B cell (primary cell): ENCODE results near the gene FHIT. TPM values are rescaled to one million over a fixed set of nuclear protein-coding genes. Genes with fewer than 3 reads are reported as not detected.

Source experiments
- ATAC-seq: fragments of 200-7000 bp; cut with Tn5 transposase; one replicate; pipeline ENCODE4 v1.10.0; 2021; ENCODE audit warnings: low read depth, mild to moderate bottlenecking, moderate number of reproducible peaks, moderate library complexity
- CTCF ChIA-PET: fragments of 350-600 bp; sonication (Branson Sonifier 250); formaldehyde crosslinking; loops from one replicate; lab custom pipeline; 2021; ENCODE audit warnings: antibody characterized with exemption, inconsistent platforms; lab: Charles Lee
- POLR2A ChIA-PET: fragments of 350-600 bp; sonication (Branson Sonifier 250); formaldehyde crosslinking; loops from one replicate; lab custom pipeline; 2021; ENCODE audit warnings: antibody characterized with exemption; lab: Charles Lee
- DNase-seq: peaks from one replicate; pipeline ENCODE4 v3.0.0; 2013
- H2AFZ ChIP-seq: 2 replicates; pipeline ENCODE4 v1.6.1; 2012; ENCODE audit warnings: mild to moderate bottlenecking, low read depth, low read length; ENCODE audit not compliant: insufficient read depth, poor library complexity, severe bottlenecking
- H3K27ac ChIP-seq, 2 donors: 1 replicate in 1 of 2; 2 replicates in 1 of 2; pipeline ENCODE4 v1.5.1; 2012 to 2013; ENCODE audit warnings: low read length in 2 of 2, mild to moderate bottlenecking in 2 of 2, moderate library complexity in 1 of 2
- H3K27me3 ChIP-seq, 4 experiments: fragments of 200-600 bp in 1 of 4; sonication (generic) in 1 of 4; replicated peaks in 1 of 4; 1 replicate in 2 of 4; 2 replicates in 2 of 4; pipeline versions ENCODE4 v1.6.1 to v1.7.0; 2013 to 2016; ENCODE audit warnings: low read length in 3 of 4, mild to moderate bottlenecking in 2 of 4, mixed read lengths in 1 of 4, moderate library complexity in 1 of 4; ENCODE audit not compliant: insufficient read depth in 4 of 4, control insufficient read depth in 3 of 4; ENCODE audit errors: control extremely low read depth in 1 of 4
- H3K36me3 ChIP-seq, 2 experiments: replicated peaks in 1 of 2; 1 replicate in 1 of 2; 2 replicates in 1 of 2; pipeline versions ENCODE4 v1.6.1 to v1.7.1; 2013; ENCODE audit warnings: low read length in 1 of 2; ENCODE audit not compliant: insufficient read depth in 2 of 2, control insufficient read depth in 1 of 2; ENCODE audit errors: control extremely low read depth in 1 of 2, extremely low read depth in 1 of 2
- H3K4me1 ChIP-seq, 2 donors: fragments of 200-600 bp in 1 of 2; sonication (generic) in 1 of 2; 1 replicate in 1 of 2; 2 replicates in 1 of 2; pipeline versions ENCODE4 v1.5.1 to v1.6.1; 2013 to 2017; ENCODE audit warnings: low read length in 2 of 2; ENCODE audit not compliant: control insufficient read depth in 2 of 2, insufficient read depth in 2 of 2
- H3K4me2 ChIP-seq: replicated peaks from 2 replicates; pipeline ENCODE3; 2012; ENCODE audit warnings: mild to moderate bottlenecking, low read depth, low read length; ENCODE audit not compliant: poor library complexity, severe bottlenecking
- H3K4me3 ChIP-seq, 5 experiments: fragments of 200-600 bp in 1 of 5; sonication (generic) in 1 of 5; 1 replicate in 3 of 5; 2 replicates in 2 of 5; pipeline versions ENCODE4 v1.5.1 to v1.7.0; 2011 to 2016; ENCODE audit warnings: low read length in 4 of 5, mild to moderate bottlenecking in 4 of 5, low read depth in 2 of 5, control low read depth in 1 of 5, moderate library complexity in 1 of 5; ENCODE audit not compliant: insufficient read depth in 1 of 5; ENCODE audit errors: control extremely low read depth in 1 of 5, extremely low read depth in 1 of 5
- H3K79me2 ChIP-seq: fragments of 200-600 bp; sonication (generic); one replicate; pipeline ENCODE4 v1.6.0; 2016; ENCODE audit warnings: low read length; ENCODE audit not compliant: control insufficient read depth, insufficient read depth
- H3K9ac ChIP-seq: fragments of 200-600 bp; sonication (generic); 2 replicates; pipeline ENCODE4 v1.6.1; 2017; ENCODE audit warnings: mild to moderate bottlenecking, low read length, moderate library complexity
- H3K9me3 ChIP-seq, 3 donors: one replicate each; pipeline versions ENCODE4 v1.6.1 to v1.7.1; 2013; ENCODE audit warnings: low read length in 2 of 3; ENCODE audit not compliant: control insufficient read depth in 2 of 3, insufficient read depth in 1 of 3; ENCODE audit errors: control extremely low read depth in 1 of 3
- H4K20me1 ChIP-seq: 2 replicates; pipeline ENCODE4 v1.6.0; 2012; ENCODE audit warnings: mild to moderate bottlenecking, low read length; ENCODE audit not compliant: insufficient read depth, control insufficient read depth, poor library complexity, severe bottlenecking
- H3K27ac Mint-ChIP-seq: one replicate; pipeline ENCODE4 v1.8.0; 2021; ENCODE audit warnings: mixed read lengths
- H3K27me3 Mint-ChIP-seq: one replicate; pipeline ENCODE4 v1.8.0; 2021; ENCODE audit warnings: mixed read lengths
- H3K4me1 Mint-ChIP-seq: one replicate; pipeline ENCODE4 v1.8.0; 2021; ENCODE audit warnings: mixed read lengths
- H3K4me3 Mint-ChIP-seq: one replicate; pipeline ENCODE4 v1.8.0; 2021; ENCODE audit warnings: mixed read lengths
- H3K9me3 Mint-ChIP-seq: one replicate; pipeline ENCODE4 v1.8.0; 2022; ENCODE audit warnings: mixed read lengths; ENCODE audit not compliant: insufficient read depth
- CTCF ChIP-seq: fragments of 200-600 bp; IDR thresholded peaks from one replicate; pipeline ENCODE4 v1.8.0; 2022; ENCODE audit warnings: antibody characterized with exemption, mild to moderate bottlenecking
- EZH2 ChIP-seq: IDR thresholded peaks from 2 replicates; pipeline ENCODE4 v1.6.1; 2012; ENCODE audit warnings: borderline replicate concordance, low read depth, mild to moderate bottlenecking, moderate library complexity, low read length; ENCODE audit not compliant: insufficient read depth, poor library complexity, severe bottlenecking
- WGBS: methylation state at CpG from one replicate; pipeline ENCODE4 v1.1.5; 2013; ENCODE audit warnings: missing lambda C conversion rate; ENCODE audit not compliant: insufficient coverage; 5-methylcytosine and 5-hydroxymethylcytosine counted together
- intact Hi-C: fragments of 100-400 bp; cut with micrococcal nuclease; formaldehyde crosslinking; loops from one replicate; pipeline ENCODE4 v1.10.0; 2022
- polyA plus RNA-seq: library from polyadenylated mRNA; depleted of rRNA; stranded (reverse); fragments of >200 nt; gene quantifications from 2 replicates; pipeline ENCODE4 v1.2.3, GENCODE V29; 2012
- total RNA-seq, 2 donors: library from RNA; stranded (reverse); fragments of 120-200 nt in 1 of 2; gene quantifications; 1 replicate in 1 of 2; 2 replicates in 1 of 2; pipeline versions ENCODE4 v1.2.3 to v1.2.4, GENCODE V29; 2013 to 2022

Gene FHIT
- total and polyA plus RNA-seq, 2 donors (not counting 1 experiment from before 2014, with no cell fraction given): 1.7 to 7.8 TPM

GRCh38 chr3:60756241-60757030, 494.8 kb downstream of the FHIT start:
- ChIA-PET CTCF (no interaction called here), POLR2A (no interaction called here)
- Histone ChIP-seq H3K27ac (no peak overlapping the region), H3K4me1 (peaks cover 0 to 6% of the 10 kb centered on the region in 2 donors), H3K4me2 (no peak overlapping the region), H2AFZ (no peak overlapping the region), H3K9ac (no peak overlapping the region), H3K4me3 (no peak overlapping the region), H3K36me3 (no peaks in the 10 kb centered on the region), H3K9me3 (no peaks in the 10 kb centered on the region), H3K79me2 (no peaks in the 10 kb centered on the region), H4K20me1 (no peaks in the 10 kb centered on the region), H3K27me3 (no peaks in the 10 kb centered on the region)
- peaks cover 4% of the 10 kb centered on the region for H3K4me1 Mint-ChIP-seq
- DNase-seq: no peak
- no peaks in the 10 kb centered on the region for H3K27me3 Mint-ChIP-seq
- no peaks in the 10 kb centered on the region for H3K9me3 Mint-ChIP-seq
- no peak for TF ChIP-seq EZH2
- 40% methylated on average over 1 of the region's 7 CpGs for WGBS
- intact Hi-C loops: no loop called here
- ATAC-seq: no peak
- no peak overlapping the region for H3K4me3 Mint-ChIP-seq
- H3K27ac Mint-ChIP-seq: no peak overlapping the region

GRCh38 chr3:60755094-60755493, 496.2 kb downstream of the FHIT start:
- H3K36me3 ChIP-seq: no peaks in the 10 kb centered on the region
- TF ChIP-seq CTCF: no peak
- TF ChIP-seq EZH2: no peak
- peaks cover 0 to 4% (median 4%) of the 10 kb centered on the region in 3 donors for H3K9me3 ChIP-seq
- no peak overlapping the region for H3K4me3 Mint-ChIP-seq
- ATAC-seq: no peak
- POLR2A ChIA-PET: no interaction called here
- H3K4me1 ChIP-seq: peaks cover 0 to 4% of the 10 kb centered on the region in 2 donors
- H2AFZ ChIP-seq: no peak overlapping the region
- H3K27me3 ChIP-seq: no peaks in the 10 kb centered on the region
- 82% methylated on average over 3 of the region's 3 CpGs for WGBS
- DNase-seq: no peak
- no peak overlapping the region for H3K4me3 ChIP-seq
- peaks cover 3% of the 10 kb centered on the region for H3K9me3 Mint-ChIP-seq
- H3K27ac ChIP-seq: no peak overlapping the region
- CTCF ChIA-PET: no interaction called here
- no peaks in the 10 kb centered on the region for H4K20me1 ChIP-seq
- peaks cover 4% of the 10 kb centered on the region for H3K4me1 Mint-ChIP-seq
- H3K9ac ChIP-seq: no peak overlapping the region
- intact Hi-C loops: no loop called here
- H3K4me2 ChIP-seq: no peak overlapping the region
- H3K27me3 Mint-ChIP-seq: no peaks in the 10 kb centered on the region
- no peaks in the 10 kb centered on the region for H3K79me2 ChIP-seq
- no peak overlapping the region for H3K27ac Mint-ChIP-seq
